A549 (cell line): ENCODE measurements around the gene CPEB2. TPM values are rescaled to one million over a fixed set of nuclear protein-coding genes. Genes with fewer than 3 reads are reported as not detected.
A peak's percentile ranks its signal among the peaks of the same experiment; 100 is the strongest.

Experiments
- ATAC-seq, 2 experiments: fragments of 200-7000 bp in 1 of 2; fragments of >200 bp in 1 of 2; cut with Nextera tagmentation in 1 of 2; cut with Tn5 transposase in 1 of 2; 3 replicates each; pipeline versions ENCODE4 v1.8.0 to v1.9.1; 2018 to 2020; ENCODE audit warnings: mild to moderate bottlenecking in 1 of 2, moderate library complexity in 1 of 2
- CTCF ChIA-PET: fragments of 300-600 bp; sonication (Branson Sonifier 250); formaldehyde crosslinking; extraction: SDS; loops from one replicate; lab custom pipeline; 2021; ENCODE audit warnings: antibody characterized with exemption, inconsistent platforms; lab: Yijun Ruan, JAX
- POLR2A ChIA-PET: fragments of 350-600 bp; formaldehyde crosslinking; extraction: SDS; loops from one replicate; lab custom pipeline; 2021; ENCODE audit warnings: antibody characterized with exemption, inconsistent platforms; lab: Yijun Ruan, JAX
- DNase-seq, 2 experiments: peaks; one replicate each; pipeline versions ENCODE4 v3.0.0 to v3.0.0-alpha.2; 2011 to 2016; ENCODE audit warnings: low read depth in 1 of 2, low spot score in 1 of 2
- FAIRE-seq: peaks from 2 replicates; lab custom pipeline; 2011; peaks lifted over from hg19 to GRCh38; lab: Jason Lieb, UNC
- H3K27ac ChIP-seq, 2 experiments: fragments of >200 bp; sonication (Bioruptor Twin); formaldehyde crosslinking; 3 replicates each; pipeline ENCODE4 v1.5.1; 2016 to 2017
- H3K4me1 ChIP-seq: fragments of >200 bp; sonication (Bioruptor Twin); formaldehyde crosslinking; 3 replicates; pipeline ENCODE4 v1.6.1; 2016
- H3K4me2 ChIP-seq: fragments of >200 bp; sonication (Bioruptor Twin); formaldehyde crosslinking; 3 replicates; pipeline ENCODE4 v1.6.1; 2016
- H3K4me3 ChIP-seq: fragments of >200 bp; sonication (Bioruptor Twin); formaldehyde crosslinking; 3 replicates; pipeline ENCODE4 v1.5.1; 2016
- H3K9me3 ChIP-seq: fragments of >200 bp; sonication (Bioruptor Twin); formaldehyde crosslinking; 3 replicates; pipeline ENCODE4 v1.6.1; 2016
- BHLHE40 ChIP-seq: IDR thresholded peaks from 2 replicates; pipeline ENCODE4 v1.6.1; 2012; ENCODE audit warnings: low read depth, low read length, inconsistent platforms
- CBX2 ChIP-seq: fragments of 200-600 bp; sonication (generic); IDR thresholded peaks from 2 replicates; pipeline ENCODE4 v1.6.1; 2016; ENCODE audit warnings: low read depth, mild to moderate bottlenecking, borderline replicate concordance
- CBX8 ChIP-seq: fragments of 200-600 bp; sonication (generic); IDR thresholded peaks from 2 replicates; pipeline ENCODE4 v1.6.1; 2016
- CHD2 ChIP-seq: fragments of 150-350 bp; IDR thresholded peaks from 2 replicates; pipeline ENCODE4 v1.6.1; 2014; ENCODE audit warnings: low read length; ENCODE audit not compliant: partially characterized antibody
- CTCF ChIP-seq: fragments of >200 bp; sonication (Bioruptor Twin); formaldehyde crosslinking; IDR thresholded peaks from 3 replicates; pipeline ENCODE4 v1.5.1; 2016
- E2F6 ChIP-seq: IDR thresholded peaks from 2 replicates; pipeline ENCODE4 v1.6.1; 2012; ENCODE audit warnings: low read depth, borderline replicate concordance
- EHF ChIP-seq: fragments of 250-450 bp; sonication (Bioruptor Pico); IDR thresholded peaks from 2 replicates; pipeline ENCODE4 v1.5.0; 2020; ENCODE audit warnings: mild to moderate bottlenecking
- EHMT2 ChIP-seq: fragments of 200-600 bp; sonication (generic); IDR thresholded peaks from 2 replicates; pipeline ENCODE4 v1.6.1; 2016; ENCODE audit warnings: antibody characterized with exemption, low read depth, mild to moderate bottlenecking, moderate library complexity
- EP300 ChIP-seq, 2 experiments: fragments of >200 bp; sonication (Bioruptor Twin); formaldehyde crosslinking; IDR thresholded peaks; 2 replicates in 1 of 2; 3 replicates in 1 of 2; pipeline ENCODE4 v1.6.1; 2016 to 2017
- ESRRA ChIP-seq: fragments of 150-350 bp; IDR thresholded peaks from 2 replicates; pipeline ENCODE4 v1.6.1; 2014; ENCODE audit warnings: mild to moderate bottlenecking, low read length, borderline replicate concordance
- FOSL2 ChIP-seq, 2 experiments: fragments of 450-650 bp in 1 of 2; fragments of >200 bp in 1 of 2; sonication (Bioruptor Twin) in 1 of 2; formaldehyde crosslinking; IDR thresholded peaks; 2 replicates each; pipeline versions ENCODE4 v1.5.0 to v1.6.1; 2016 to 2020; ENCODE audit warnings: mild to moderate bottlenecking in 1 of 2, moderate library complexity in 1 of 2
- FOXS1 ChIP-seq: fragments of 250-450 bp; sonication (Bioruptor Pico); IDR thresholded peaks from 2 replicates; pipeline ENCODE4 v1.5.0; 2020; ENCODE audit warnings: mild to moderate bottlenecking, moderate library complexity
- HEYL ChIP-seq: fragments of 250-450 bp; sonication (Bioruptor Pico); IDR thresholded peaks from 2 replicates; pipeline ENCODE4 v1.8.0; 2021; ENCODE audit warnings: mild to moderate bottlenecking, moderate library complexity
- HMGXB4 ChIP-seq: fragments of 250-450 bp; sonication (Bioruptor Pico); IDR thresholded peaks from 2 replicates; pipeline ENCODE4 v1.5.0; 2021; ENCODE audit warnings: mild to moderate bottlenecking, moderate library complexity, borderline replicate concordance
- JUN ChIP-seq, 2 experiments: fragments of >200 bp; sonication (Bioruptor Twin); formaldehyde crosslinking; IDR thresholded peaks; 2 replicates in 1 of 2; 3 replicates in 1 of 2; pipeline ENCODE4 v1.6.1; 2016 to 2017
- KDM1A ChIP-seq: fragments of 200-600 bp; sonication (generic); IDR thresholded peaks from 2 replicates; pipeline ENCODE4 v1.6.1; 2016; ENCODE audit warnings: low read depth, mild to moderate bottlenecking
- MAFK ChIP-seq: fragments of 450-650 bp; IDR thresholded peaks from 2 replicates; pipeline ENCODE4 v1.6.1; 2014; ENCODE audit not compliant: partially characterized antibody
- MYC ChIP-seq: IDR thresholded peaks from 2 replicates; pipeline ENCODE4 v1.6.1; 2012; ENCODE audit warnings: mild to moderate bottlenecking, inconsistent platforms, low read length, improper control_type of control experiment, borderline replicate concordance
- NPAS2 ChIP-seq: fragments of 250-450 bp; sonication (Bioruptor Pico); IDR thresholded peaks from 2 replicates; pipeline ENCODE4 v1.8.0; 2022; ENCODE audit warnings: mild to moderate bottlenecking, moderate library complexity, borderline replicate concordance
- NR3C1 ChIP-seq: fragments of >200 bp; sonication (Bioruptor Twin); formaldehyde crosslinking; IDR thresholded peaks from 3 replicates; pipeline ENCODE4 v1.6.1; 2017
- PBX3 ChIP-seq: IDR thresholded peaks from 2 replicates; pipeline ENCODE4 v1.6.1; 2012
- PHF8 ChIP-seq: fragments of 200-600 bp; sonication (generic); IDR thresholded peaks from 2 replicates; pipeline ENCODE4 v1.6.1; 2016; ENCODE audit warnings: low read depth, mild to moderate bottlenecking, antibody characterized with exemption, moderate library complexity, borderline replicate concordance
- POLR2AphosphoS2 ChIP-seq: conservative IDR thresholded peaks from 2 replicates; pipeline ENCODE4 v1.6.1; 2012; ENCODE audit warnings: low read length, improper control_type of control experiment, inconsistent platforms
- RAD21 ChIP-seq, 2 experiments: fragments of >200 bp in 1 of 2; sonication (Bioruptor Twin) in 1 of 2; formaldehyde crosslinking in 1 of 2; IDR thresholded peaks in 1 of 2; conservative IDR thresholded peaks in 1 of 2; 2 replicates in 1 of 2; 3 replicates in 1 of 2; pipeline ENCODE4 v1.6.1; 2012 to 2018; ENCODE audit warnings: inconsistent platforms in 1 of 2
- RARB ChIP-seq: fragments of 250-450 bp; sonication (Bioruptor Pico); IDR thresholded peaks from 2 replicates; pipeline ENCODE4 v1.8.0; 2021; ENCODE audit warnings: mild to moderate bottlenecking, moderate library complexity
- RNF2 ChIP-seq: fragments of 200-600 bp; sonication (generic); IDR thresholded peaks from 2 replicates; pipeline ENCODE4 v1.6.1; 2016; ENCODE audit warnings: low read depth, mild to moderate bottlenecking, antibody characterized with exemption, moderate library complexity, borderline replicate concordance
- TFCP2L1 ChIP-seq: fragments of 250-450 bp; sonication (Bioruptor Pico); IDR thresholded peaks from 2 replicates; pipeline ENCODE4 v1.5.0; 2021; ENCODE audit warnings: mild to moderate bottlenecking
- ZC3H11A ChIP-seq: fragments of 450-650 bp; IDR thresholded peaks from 2 replicates; pipeline ENCODE4 v1.6.1; 2014; ENCODE audit warnings: antibody characterized with exemption, mild to moderate bottlenecking
- WGBS: methylation state at CpG from one replicate; pipeline ENCODE4 v1.1.6; 2017; ENCODE audit errors: missing lambda C conversion rate; 5-methylcytosine and 5-hydroxymethylcytosine counted together
- polyA minus RNA-seq: library from RNA; depleted of rRNA, polyadenylated mRNA; stranded (reverse); fragments of >200 nt; gene quantifications from 2 replicates; pipeline ENCODE4 v1.2.3, GENCODE V29; 2011; rRNA and poly(A)+ RNA removed
- polyA plus RNA-seq, 4 experiments: library from polyadenylated mRNA; depleted of rRNA in 3 of 4; stranded (reverse); fragments of >200 nt; fragmentation: RNase III in 1 of 4; extraction: RNeasy Plus Mini Kit Qiagen cat#74134 plus additional on column Dnase treatment in 1 of 4; gene quantifications; 2 replicates in 3 of 4; 3 replicates in 1 of 4; pipeline ENCODE4 v1.2.3, GENCODE V29; 2011 to 2017
- TF ChIP-seq, protein P1 (sequence below): fragments of 250-450 bp; sonication (Bioruptor Pico); IDR thresholded peaks from 2 replicates; pipeline ENCODE4 v1.5.0; 2020; ENCODE audit warnings: low read depth, mild to moderate bottlenecking, moderate library complexity
- TF ChIP-seq, protein P2 (sequence below): fragments of 450-650 bp; IDR thresholded peaks from 2 replicates; pipeline ENCODE4 v1.6.1; 2014; ENCODE audit warnings: antibody characterized with exemption

CPEB2 gene
- polyA plus RNA-seq (2011; rRNA removed) (16.8 and 24.3 TPM in 2 replicates), polyA plus RNA-seq (2017; fragmentation: RNase III; extraction: RNeasy Plus Mini Kit Qiagen cat#74134 plus additional on column Dnase treatment) (11.4 to 16.4 TPM (median 16.2 TPM) in 3 replicates), polyA minus RNA-seq (19.8 and 21.3 TPM in 2 replicates)
- polyA plus RNA-seq (2012; cell fraction: cytosol; rRNA removed), result 2.9 and 3.3 TPM in 2 replicates
- polyA plus RNA-seq (2012; cell fraction: nucleus; rRNA removed), result 4.4 and 7.5 TPM in 2 replicates

DNA sequence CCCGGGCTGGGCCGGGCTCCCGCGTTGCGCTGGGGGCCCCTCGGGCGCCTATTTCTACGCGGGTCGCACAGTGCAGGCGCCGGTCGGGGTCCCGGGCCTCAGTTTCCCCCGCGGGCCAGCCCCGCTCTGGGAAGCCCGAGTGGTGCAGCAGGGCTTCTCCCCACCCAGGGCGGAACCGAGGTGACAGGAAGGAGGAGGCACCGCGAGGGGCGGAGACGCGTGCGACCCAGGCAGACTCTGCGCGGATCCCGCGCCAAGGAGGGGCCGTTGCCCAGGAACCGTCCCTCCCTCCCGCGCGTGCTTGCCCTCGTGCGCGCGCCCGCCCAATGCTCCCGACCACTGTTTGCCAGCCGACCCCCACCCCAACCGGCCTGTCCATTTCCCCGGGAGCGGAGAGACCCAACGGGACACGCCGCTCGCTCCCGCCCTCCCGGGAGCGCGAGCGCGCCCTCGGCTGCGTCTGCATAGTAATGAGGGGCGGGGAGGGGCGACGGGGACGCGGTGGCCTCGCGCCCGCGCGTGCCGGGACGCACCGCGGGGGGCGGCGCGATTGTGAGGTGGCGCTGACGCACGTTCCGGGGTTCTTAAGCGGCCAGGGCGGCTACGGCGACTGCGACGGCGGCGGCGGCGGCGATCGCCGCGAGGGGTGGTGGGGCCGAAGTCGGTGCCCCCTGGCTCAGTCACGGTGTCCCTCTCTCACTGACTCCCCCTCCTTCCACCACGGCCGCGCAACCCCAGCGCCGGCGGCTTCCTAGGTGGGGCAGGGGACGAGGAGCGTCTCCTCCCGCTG is at the start of gene CPEB2:
Gene CPEB2, plus strand, starts transcription at position 613 of the 790 bp plus-strand sequence. CDS start 193 bp downstream, outside the sequence.
- DNase-seq, result peak; percentile 56 to 95
- WGBS, result 0% methylated on average over 2 of the region's 104 CpGs
- Histone ChIP-seq H3K4me1 (peaks cover 13% of the 10 kb centered on the region; the same call in 2 of the 3 replicates), H3K27ac (peak within 1 kb of the TSS; percentile 93 to 100), H3K4me2 (peak within 1 kb of the TSS; percentile 87), H3K4me3 (peak within 1 kb of the TSS; percentile 71), H3K9me3 (no peaks in the 10 kb centered on the region)
- CTCF ChIA-PET, result no interaction called here
- no peak for FAIRE-seq
- POLR2A ChIA-PET, result interaction anchor here (1.0 to 1.9 kb wide), 11 partner anchors 10 to 1374 kb away, joined by 4 to 10 read pairs (median 5); partner anchors contain the start of gene BOD1L1
- ATAC-seq, result peak; percentile 69 to 85
- TF ChIP-seq CTCF (no peak), CBX2 (no peak), HMGXB4 (CRISPR knock-in tag) (no peak), BHLHE40 (peak; percentile 61), MAFK (no peak), FOXS1 (CRISPR knock-in tag) (no peak), ESRRA (no peak), E2F6 (0 out of 2 replicates have a peak, but pooled peaks have one; percentile 22), TFCP2L1 (CRISPR knock-in tag) (no peak; the same call in 1 of the 2 replicates), RARB (CRISPR knock-in tag) (0 out of 2 replicates have a peak, but pooled peaks have one; percentile 15), EP300 (IDR thresholded peaks at IDR 0.05) (peak; percentile 16 to 60; a peak in 2 of 5 replicates), PHF8 (no peak), MYC (no peak), FOSL2 (IDR thresholded peaks at IDR 0.05) (no peak), FOSL2 (CRISPR knock-in tag; IDR thresholded peaks at IDR 0.05) (peak; percentile 19; the same call in 1 of the 2 replicates), NPAS2 (CRISPR knock-in tag) (no peak), POLR2AphosphoS2 (no peak), KDM1A (no peak), CHD2 (no peak), RAD21 (conservative IDR thresholded peaks at IDR 0.05 in 1 of 2, IDR thresholded peaks at IDR 0.05 in 1 of 2) (peak in 1 of 2 experiments; percentile 22; a peak in 1 of 5 replicates), JUN (IDR thresholded peaks at IDR 0.05) (peak; percentile 7 to 78; a peak in 4 of 5 replicates), CBX8 (no peak), EHF (CRISPR knock-in tag) (no peak), PBX3 (no peak), RNF2 (no peak), ZC3H11A (no peak), NR3C1 (no peak), HEYL (CRISPR knock-in tag) (no peak), EHMT2 (no peak)
- TF ChIP-seq, protein P1, sequence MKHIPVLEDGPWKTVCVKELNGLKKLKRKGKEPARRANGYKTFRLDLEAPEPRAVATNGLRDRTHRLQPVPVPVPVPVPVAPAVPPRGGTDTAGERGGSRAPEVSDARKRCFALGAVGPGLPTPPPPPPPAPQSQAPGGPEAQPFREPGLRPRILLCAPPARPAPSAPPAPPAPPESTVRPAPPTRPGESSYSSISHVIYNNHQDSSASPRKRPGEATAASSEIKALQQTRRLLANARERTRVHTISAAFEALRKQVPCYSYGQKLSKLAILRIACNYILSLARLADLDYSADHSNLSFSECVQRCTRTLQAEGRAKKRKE (CRISPR knock-in tag), result 0 out of 2 replicates have a peak, but pooled peaks have one; percentile 13
- TF ChIP-seq, protein P2, sequence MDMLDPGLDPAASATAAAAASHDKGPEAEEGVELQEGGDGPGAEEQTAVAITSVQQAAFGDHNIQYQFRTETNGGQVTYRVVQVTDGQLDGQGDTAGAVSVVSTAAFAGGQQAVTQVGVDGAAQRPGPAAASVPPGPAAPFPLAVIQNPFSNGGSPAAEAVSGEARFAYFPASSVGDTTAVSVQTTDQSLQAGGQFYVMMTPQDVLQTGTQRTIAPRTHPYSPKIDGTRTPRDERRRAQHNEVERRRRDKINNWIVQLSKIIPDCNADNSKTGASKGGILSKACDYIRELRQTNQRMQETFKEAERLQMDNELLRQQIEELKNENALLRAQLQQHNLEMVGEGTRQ, result no peak
